B cell (primary cell): ENCODE results near the gene NAXE. TPM values are rescaled to one million over a fixed set of nuclear protein-coding genes. Genes with fewer than 3 reads are reported as not detected.

ENCODE experiments used
- ATAC-seq: fragments of 200-7000 bp; cut with Tn5 transposase; one replicate; pipeline ENCODE4 v1.10.0; 2021; ENCODE audit warnings: low read depth, mild to moderate bottlenecking, moderate number of reproducible peaks, moderate library complexity
- CTCF ChIA-PET: fragments of 350-600 bp; sonication (Branson Sonifier 250); formaldehyde crosslinking; loops from one replicate; lab custom pipeline; 2021; ENCODE audit warnings: antibody characterized with exemption, inconsistent platforms; lab: Charles Lee
- POLR2A ChIA-PET: fragments of 350-600 bp; sonication (Branson Sonifier 250); formaldehyde crosslinking; loops from one replicate; lab custom pipeline; 2021; ENCODE audit warnings: antibody characterized with exemption; lab: Charles Lee
- DNase-seq: peaks from one replicate; pipeline ENCODE4 v3.0.0; 2013
- H2AFZ ChIP-seq: 2 replicates; pipeline ENCODE4 v1.6.1; 2012; ENCODE audit warnings: mild to moderate bottlenecking, low read depth, low read length; ENCODE audit not compliant: insufficient read depth, poor library complexity, severe bottlenecking
- H3K27ac ChIP-seq, 2 donors: 1 replicate in 1 of 2; 2 replicates in 1 of 2; pipeline ENCODE4 v1.5.1; 2012 to 2013; ENCODE audit warnings: low read length in 2 of 2, mild to moderate bottlenecking in 2 of 2, moderate library complexity in 1 of 2
- H3K27me3 ChIP-seq, 4 experiments: fragments of 200-600 bp in 1 of 4; sonication (generic) in 1 of 4; replicated peaks in 1 of 4; 1 replicate in 2 of 4; 2 replicates in 2 of 4; pipeline versions ENCODE4 v1.6.1 to v1.7.0; 2013 to 2016; ENCODE audit warnings: low read length in 3 of 4, mild to moderate bottlenecking in 2 of 4, mixed read lengths in 1 of 4, moderate library complexity in 1 of 4; ENCODE audit not compliant: insufficient read depth in 4 of 4, control insufficient read depth in 3 of 4; ENCODE audit errors: control extremely low read depth in 1 of 4
- H3K36me3 ChIP-seq, 2 experiments: replicated peaks in 1 of 2; 1 replicate in 1 of 2; 2 replicates in 1 of 2; pipeline versions ENCODE4 v1.6.1 to v1.7.1; 2013; ENCODE audit warnings: low read length in 1 of 2; ENCODE audit not compliant: insufficient read depth in 2 of 2, control insufficient read depth in 1 of 2; ENCODE audit errors: control extremely low read depth in 1 of 2, extremely low read depth in 1 of 2
- H3K4me1 ChIP-seq, 2 donors: fragments of 200-600 bp in 1 of 2; sonication (generic) in 1 of 2; 1 replicate in 1 of 2; 2 replicates in 1 of 2; pipeline versions ENCODE4 v1.5.1 to v1.6.1; 2013 to 2017; ENCODE audit warnings: low read length in 2 of 2; ENCODE audit not compliant: control insufficient read depth in 2 of 2, insufficient read depth in 2 of 2
- H3K4me2 ChIP-seq: replicated peaks from 2 replicates; pipeline ENCODE3; 2012; ENCODE audit warnings: mild to moderate bottlenecking, low read depth, low read length; ENCODE audit not compliant: poor library complexity, severe bottlenecking
- H3K4me3 ChIP-seq, 5 experiments: fragments of 200-600 bp in 1 of 5; sonication (generic) in 1 of 5; 1 replicate in 3 of 5; 2 replicates in 2 of 5; pipeline versions ENCODE4 v1.5.1 to v1.7.0; 2011 to 2016; ENCODE audit warnings: low read length in 4 of 5, mild to moderate bottlenecking in 4 of 5, low read depth in 2 of 5, control low read depth in 1 of 5, moderate library complexity in 1 of 5; ENCODE audit not compliant: insufficient read depth in 1 of 5; ENCODE audit errors: control extremely low read depth in 1 of 5, extremely low read depth in 1 of 5
- H3K79me2 ChIP-seq: fragments of 200-600 bp; sonication (generic); one replicate; pipeline ENCODE4 v1.6.0; 2016; ENCODE audit warnings: low read length; ENCODE audit not compliant: control insufficient read depth, insufficient read depth
- H3K9ac ChIP-seq: fragments of 200-600 bp; sonication (generic); 2 replicates; pipeline ENCODE4 v1.6.1; 2017; ENCODE audit warnings: mild to moderate bottlenecking, low read length, moderate library complexity
- H3K9me3 ChIP-seq, 3 donors: one replicate each; pipeline versions ENCODE4 v1.6.1 to v1.7.1; 2013; ENCODE audit warnings: low read length in 2 of 3; ENCODE audit not compliant: control insufficient read depth in 2 of 3, insufficient read depth in 1 of 3; ENCODE audit errors: control extremely low read depth in 1 of 3
- H4K20me1 ChIP-seq: 2 replicates; pipeline ENCODE4 v1.6.0; 2012; ENCODE audit warnings: mild to moderate bottlenecking, low read length; ENCODE audit not compliant: insufficient read depth, control insufficient read depth, poor library complexity, severe bottlenecking
- H3K27ac Mint-ChIP-seq: one replicate; pipeline ENCODE4 v1.8.0; 2021; ENCODE audit warnings: mixed read lengths
- H3K27me3 Mint-ChIP-seq: one replicate; pipeline ENCODE4 v1.8.0; 2021; ENCODE audit warnings: mixed read lengths
- H3K4me1 Mint-ChIP-seq: one replicate; pipeline ENCODE4 v1.8.0; 2021; ENCODE audit warnings: mixed read lengths
- H3K4me3 Mint-ChIP-seq: one replicate; pipeline ENCODE4 v1.8.0; 2021; ENCODE audit warnings: mixed read lengths
- H3K9me3 Mint-ChIP-seq: one replicate; pipeline ENCODE4 v1.8.0; 2022; ENCODE audit warnings: mixed read lengths; ENCODE audit not compliant: insufficient read depth
- EZH2 ChIP-seq: IDR thresholded peaks from 2 replicates; pipeline ENCODE4 v1.6.1; 2012; ENCODE audit warnings: borderline replicate concordance, low read depth, mild to moderate bottlenecking, moderate library complexity, low read length; ENCODE audit not compliant: insufficient read depth, poor library complexity, severe bottlenecking
- WGBS: methylation state at CpG from one replicate; pipeline ENCODE4 v1.1.5; 2013; ENCODE audit warnings: missing lambda C conversion rate; ENCODE audit not compliant: insufficient coverage; 5-methylcytosine and 5-hydroxymethylcytosine counted together
- intact Hi-C: fragments of 100-400 bp; cut with micrococcal nuclease; formaldehyde crosslinking; loops from one replicate; pipeline ENCODE4 v1.10.0; 2022
- polyA plus RNA-seq: library from polyadenylated mRNA; depleted of rRNA; stranded (reverse); fragments of >200 nt; gene quantifications from 2 replicates; pipeline ENCODE4 v1.2.3, GENCODE V29; 2012
- total RNA-seq, 2 donors: library from RNA; stranded (reverse); fragments of 120-200 nt in 1 of 2; gene quantifications; 1 replicate in 1 of 2; 2 replicates in 1 of 2; pipeline versions ENCODE4 v1.2.3 to v1.2.4, GENCODE V29; 2013 to 2022
- TF ChIP-seq, protein P1 (sequence below): fragments of 200-600 bp; IDR thresholded peaks from one replicate; pipeline ENCODE4 v1.8.0; 2022; ENCODE audit warnings: antibody characterized with exemption, mild to moderate bottlenecking

NAXE gene
- total and polyA plus RNA-seq, 2 donors (not counting 1 experiment from before 2014, with no cell fraction given) = 42.8 to 59.7 TPM

DNA sequence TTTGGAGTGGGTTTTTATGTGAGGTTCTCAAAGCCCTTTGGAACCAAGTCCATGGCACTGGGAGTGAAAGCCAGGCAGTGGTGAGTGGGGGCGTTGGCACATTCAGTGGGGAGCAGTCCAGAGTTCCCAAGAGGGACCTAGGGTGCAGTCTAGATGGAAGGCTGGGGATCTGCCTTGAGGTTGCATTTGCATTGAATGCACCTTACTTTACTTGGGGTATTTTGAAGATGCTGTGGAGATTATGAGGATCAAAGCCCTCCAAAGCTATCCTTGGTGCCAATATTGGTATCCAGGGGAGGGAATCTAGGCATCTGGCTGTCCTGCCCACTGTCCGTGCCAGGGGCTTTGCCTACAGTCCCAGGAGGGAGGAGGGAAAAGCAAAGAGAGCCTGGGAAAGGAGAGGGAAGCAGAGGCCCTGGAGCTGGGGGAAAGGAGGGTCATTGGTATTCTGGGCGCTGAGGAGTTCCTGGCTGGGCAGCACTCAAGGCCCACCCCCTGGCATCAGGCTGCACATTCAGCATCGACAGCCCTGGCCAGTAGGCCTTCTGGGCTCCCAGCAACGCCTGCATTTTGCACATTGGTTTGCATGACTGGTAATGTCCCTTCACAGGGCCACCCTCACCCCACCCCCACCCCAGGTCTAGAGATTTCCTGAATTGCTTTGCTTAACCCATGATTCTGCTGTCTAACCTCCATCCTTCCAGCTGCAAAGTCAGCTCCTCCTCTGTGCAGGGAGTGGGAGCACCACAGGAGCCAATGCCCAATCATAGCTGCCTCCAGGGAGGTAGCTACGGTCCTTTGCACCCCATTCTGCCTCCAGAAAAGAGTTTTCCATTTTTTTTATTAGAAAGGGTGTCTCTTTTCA is 49.5 kb downstream of the NAXE start:
- Mint-ChIP-seq H3K27ac (no peak overlapping the region), H3K27me3 (peaks cover 80% of the 10 kb centered on the region), H3K4me1 (peaks cover 23% of the 10 kb centered on the region), H3K4me3 (peak overlapping the region; percentile 80), H3K9me3 (no peaks in the 10 kb centered on the region)
- 54% methylated on average over 4 of the region's 6 CpGs for WGBS
- peak overlapping the region; percentile 87 for H3K4me2 ChIP-seq
- peaks cover 0 to 79% (median 52%) of the 10 kb centered on the region in 4 experiments for H3K27me3 ChIP-seq
- H3K36me3 ChIP-seq = no peaks in the 10 kb centered on the region
- H3K27ac ChIP-seq = no peak overlapping the region
- ChIA-PET POLR2A (no interaction called here), CTCF (interaction anchor here (1.0 to 4.6 kb wide), 4 partner anchors 15 to 249 kb away, joined by 3 to 29 read pairs (median 3); no protein-coding TSS in a partner anchor)
- peaks cover 0 to 6% (median 0%) of the 10 kb centered on the region in 3 donors for H3K9me3 ChIP-seq
- ATAC-seq (no peak), DNase-seq (no peak)
- peak overlapping the region; percentile 54 for H2AFZ ChIP-seq
- intact Hi-C loops = loop anchor here (2.0 kb wide), 1 partner anchor 16 kb away; no protein-coding TSS in a partner anchor
- H3K4me3 ChIP-seq = peak overlapping the region in 3 of 5 experiments; percentile 3 to 50 (median 33)
- H3K79me2 ChIP-seq = no peaks in the 10 kb centered on the region
- peaks cover 24 to 28% of the 10 kb centered on the region in 2 donors for H3K4me1 ChIP-seq
- TF ChIP-seq, protein P1, sequence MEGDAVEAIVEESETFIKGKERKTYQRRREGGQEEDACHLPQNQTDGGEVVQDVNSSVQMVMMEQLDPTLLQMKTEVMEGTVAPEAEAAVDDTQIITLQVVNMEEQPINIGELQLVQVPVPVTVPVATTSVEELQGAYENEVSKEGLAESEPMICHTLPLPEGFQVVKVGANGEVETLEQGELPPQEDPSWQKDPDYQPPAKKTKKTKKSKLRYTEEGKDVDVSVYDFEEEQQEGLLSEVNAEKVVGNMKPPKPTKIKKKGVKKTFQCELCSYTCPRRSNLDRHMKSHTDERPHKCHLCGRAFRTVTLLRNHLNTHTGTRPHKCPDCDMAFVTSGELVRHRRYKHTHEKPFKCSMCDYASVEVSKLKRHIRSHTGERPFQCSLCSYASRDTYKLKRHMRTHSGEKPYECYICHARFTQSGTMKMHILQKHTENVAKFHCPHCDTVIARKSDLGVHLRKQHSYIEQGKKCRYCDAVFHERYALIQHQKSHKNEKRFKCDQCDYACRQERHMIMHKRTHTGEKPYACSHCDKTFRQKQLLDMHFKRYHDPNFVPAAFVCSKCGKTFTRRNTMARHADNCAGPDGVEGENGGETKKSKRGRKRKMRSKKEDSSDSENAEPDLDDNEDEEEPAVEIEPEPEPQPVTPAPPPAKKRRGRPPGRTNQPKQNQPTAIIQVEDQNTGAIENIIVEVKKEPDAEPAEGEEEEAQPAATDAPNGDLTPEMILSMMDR = no peak
- TF ChIP-seq EZH2 = no peak
- no peaks in the 10 kb centered on the region for H4K20me1 ChIP-seq
- H3K9ac ChIP-seq = peak overlapping the region; percentile 42
